Ovary (tissue), 9 donors: Measurements from ENCODE around the gene SNCG. TPM values are rescaled to one million over a fixed set of nuclear protein-coding genes. Genes with fewer than 3 reads are reported as not detected.

ENCODE experiments used
- DNase-seq, 5 donors: peaks; one replicate each; pipeline ENCODE4 v3.0.0-alpha.2; 2019 to 2020
- H3K27ac ChIP-seq, 2 donors: fragments of 200-600 bp; one replicate each; pipeline versions ENCODE4 v1.5.1 to v1.8.0; 2019 to 2022
- H3K27me3 ChIP-seq: fragments of 200-600 bp; one replicate; pipeline ENCODE4 v1.8.0; 2022
- H3K36me3 ChIP-seq: fragments of 200-600 bp; sonication (generic); one replicate; pipeline ENCODE4 v1.5.1; 2019
- H3K4me1 ChIP-seq: one replicate; pipeline ENCODE4 v1.8.1; 2013; ENCODE audit warnings: mild to moderate bottlenecking, moderate library complexity; ENCODE audit not compliant: insufficient read depth
- H3K4me3 ChIP-seq: fragments of 200-600 bp; sonication (generic); one replicate; pipeline ENCODE4 v1.5.1; 2017
- H3K9me3 ChIP-seq, 2 donors: fragments of 200-600 bp in 1 of 2; sonication (generic) in 1 of 2; one replicate each; pipeline versions ENCODE4 v1.5.1 to v1.8.1; 2013 to 2019; ENCODE audit warnings: mild to moderate bottlenecking in 1 of 2, moderate library complexity in 1 of 2
- EP300 ChIP-seq: sonication (generic); formaldehyde crosslinking; IDR thresholded peaks from one replicate; pipeline ENCODE4 v1.6.1; 2017; ENCODE audit warnings: antibody characterized with exemption
- POLR2A ChIP-seq: fragments of 450-650 bp; IDR thresholded peaks from one replicate; pipeline ENCODE4 v1.6.1; 2017; ENCODE audit warnings: antibody characterized with exemption, mild to moderate bottlenecking, moderate library complexity
- WGBS, 3 donors: extraction: QIAGEN DNeasy Blood & Tissue Kit in 1 of 3; methylation state at CpG; one replicate each; pipeline versions ENCODE4 v1.1.5 to v1.1.7; 2013 to 2017; 5-methylcytosine and 5-hydroxymethylcytosine counted together
- intact Hi-C, 4 donors: fragments of 100-400 bp; cut with DNase I; formaldehyde crosslinking; loops; one replicate each; pipeline versions ENCODE4 v1.11.0 to v1.15.1; 2022 to 2023
- polyA plus RNA-seq, 2 donors: library from polyadenylated mRNA; stranded (reverse); fragments of 200-250 nt in 1 of 2; fragments of 350-450 nt in 1 of 2; fragmentation: Illumina TruSeq in 1 of 2; extraction: RNeasy Lipid Tissue Mini Kit (QIAGEN cat#74804) in 1 of 2; gene quantifications; one replicate each; pipeline ENCODE4 v1.2.3, GENCODE V29; 2013 to 2014
- total RNA-seq, 7 donors: library from RNA; depleted of rRNA in 2 of 7; stranded (reverse); fragments of >200 nt in 2 of 7; fragmentation: NEBNext Ultra II Directional in 3 of 7; extraction: Animal tissue kit (Norgen Biotek cat#: 25700) in 3 of 7; gene quantifications; one replicate each; pipeline versions ENCODE4 v1.1.0 to v1.2.4, GENCODE V29; 2016 to 2023
- TF ChIP-seq, protein P1 (sequence below), 3 donors: fragments of 450-650 bp in 2 of 3; fragments of 200-600 bp in 1 of 3; IDR thresholded peaks; one replicate each; pipeline versions ENCODE4 v1.5.1 to v1.8.0; 2016 to 2022; ENCODE audit warnings: antibody characterized with exemption in 3 of 3, mild to moderate bottlenecking in 1 of 3
- donor health status: DM: no; HTN: no; CAD: no; lungs with moderate emphysema.
- donor health status: DM: no; HTN: no; CAD: no.
- donor health status: Bipolar disorder and iron deficiency.
- donor health status: DM: yes; HTN: yes; CAD: no.
- donor health status: DM: no; HTN: no; CAD: no.
- donor health status: DM: yes; HTN: yes; CAD: no.

Gene SNCG
- total and polyA plus RNA-seq, 9 donors, result 13.7 to 76.1 (median 41.9) TPM

DNA sequence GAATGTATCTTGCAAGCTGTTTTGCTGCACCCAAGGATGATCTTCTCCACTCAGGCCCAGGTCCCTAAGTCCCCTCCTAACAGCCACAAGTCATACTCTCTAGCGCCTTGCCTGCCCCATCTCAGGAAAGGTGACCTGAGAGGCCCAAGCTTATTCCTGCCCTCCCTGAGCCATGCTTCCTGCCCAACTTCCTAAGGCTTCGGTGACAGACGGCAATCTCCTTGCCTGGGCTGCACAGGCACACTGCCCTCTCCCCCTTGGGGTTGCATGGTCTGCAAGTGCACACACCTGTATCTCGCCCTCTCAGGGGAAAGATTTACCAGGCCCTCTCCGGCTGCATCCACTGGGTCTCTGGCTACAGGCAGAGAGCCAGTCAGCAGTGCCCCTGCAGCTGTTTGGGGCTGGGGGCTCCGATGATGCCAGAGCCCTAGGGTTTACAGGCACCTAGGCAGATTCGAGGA is 9.1 kb downstream of the SNCG start:
- DNase-seq, result peak in 3 of 5 donors; percentile 36 to 45 (median 44)
- no peaks in the 10 kb centered on the region for H3K36me3 ChIP-seq
- H3K27ac ChIP-seq, result peak overlapping the region; percentile 97 to 99
- intact Hi-C loops, result loop anchor here in 1 of 4 donors (2.0 to 10.0 kb wide), 2 partner anchors 29 to 127 kb away; partner anchors contain the start of genes GLUD1 and SHLD2
- 78 to 89% (median 79%) methylated on average over 7 of the region's 7 CpGs for WGBS, 3 donors
- no peaks in the 10 kb centered on the region for H3K9me3 ChIP-seq
- no peak overlapping the region for H3K4me3 ChIP-seq
- TF ChIP-seq, protein P1, sequence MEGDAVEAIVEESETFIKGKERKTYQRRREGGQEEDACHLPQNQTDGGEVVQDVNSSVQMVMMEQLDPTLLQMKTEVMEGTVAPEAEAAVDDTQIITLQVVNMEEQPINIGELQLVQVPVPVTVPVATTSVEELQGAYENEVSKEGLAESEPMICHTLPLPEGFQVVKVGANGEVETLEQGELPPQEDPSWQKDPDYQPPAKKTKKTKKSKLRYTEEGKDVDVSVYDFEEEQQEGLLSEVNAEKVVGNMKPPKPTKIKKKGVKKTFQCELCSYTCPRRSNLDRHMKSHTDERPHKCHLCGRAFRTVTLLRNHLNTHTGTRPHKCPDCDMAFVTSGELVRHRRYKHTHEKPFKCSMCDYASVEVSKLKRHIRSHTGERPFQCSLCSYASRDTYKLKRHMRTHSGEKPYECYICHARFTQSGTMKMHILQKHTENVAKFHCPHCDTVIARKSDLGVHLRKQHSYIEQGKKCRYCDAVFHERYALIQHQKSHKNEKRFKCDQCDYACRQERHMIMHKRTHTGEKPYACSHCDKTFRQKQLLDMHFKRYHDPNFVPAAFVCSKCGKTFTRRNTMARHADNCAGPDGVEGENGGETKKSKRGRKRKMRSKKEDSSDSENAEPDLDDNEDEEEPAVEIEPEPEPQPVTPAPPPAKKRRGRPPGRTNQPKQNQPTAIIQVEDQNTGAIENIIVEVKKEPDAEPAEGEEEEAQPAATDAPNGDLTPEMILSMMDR (IDR thresholded peaks at IDR 0.05), result no peak
- TF ChIP-seq EP300 (no peak), POLR2A (no peak)
- H3K4me1 ChIP-seq, result peaks cover 21% of the 10 kb centered on the region
- no peaks in the 10 kb centered on the region for H3K27me3 ChIP-seq

DNA sequence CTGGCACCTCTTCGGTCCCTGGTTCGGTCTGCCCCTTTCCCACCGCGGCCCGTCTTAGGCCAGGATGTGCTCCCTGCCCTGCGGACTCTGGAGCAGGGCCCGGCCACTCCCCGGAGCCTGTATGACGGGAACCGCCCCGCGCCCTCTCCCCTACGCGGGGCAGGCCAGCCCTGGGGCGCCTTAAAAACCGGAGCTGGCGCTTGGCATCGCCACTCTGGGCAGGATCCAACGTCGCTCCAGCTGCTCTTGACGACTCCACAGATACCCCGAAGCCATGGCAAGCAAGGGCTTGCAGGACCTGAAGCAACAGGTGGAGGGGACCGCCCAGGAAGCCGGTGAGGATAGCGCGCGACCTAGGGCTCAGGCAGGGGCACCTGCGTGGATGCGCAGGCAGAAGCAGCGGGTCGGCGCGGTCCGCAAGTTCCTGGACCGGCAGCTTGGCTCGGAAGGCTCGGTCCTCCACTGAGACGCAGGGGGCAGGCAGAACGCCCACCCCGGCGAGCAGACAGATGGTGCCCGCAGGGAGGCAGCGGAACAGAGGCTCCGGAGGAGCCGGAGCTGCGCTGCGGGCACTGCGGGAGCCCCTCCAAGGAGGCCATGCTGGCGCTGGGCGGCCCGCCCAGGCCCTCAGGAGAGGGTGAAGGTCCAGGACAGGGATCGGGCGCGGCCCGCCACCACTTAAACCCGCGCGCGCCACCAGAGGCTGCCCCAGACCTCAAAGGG is 10.0 kb downstream of the SNCG start, which contains the start of gene ADIRF:
ADIRF (plus strand) TSS at position 212 of the 723 bp plus-strand sequence; CDS start at position 275, 63 bp downstream.
- H3K9me3 ChIP-seq, result no peaks in the 10 kb centered on the region
- H3K27me3 ChIP-seq, result no peaks in the 10 kb centered on the region
- no peaks in the 10 kb centered on the region for H3K36me3 ChIP-seq
- peak; percentile 70 to 82 (median 78) for DNase-seq
- intact Hi-C loops, result loop anchor here in 1 of 4 donors (10.0 kb wide), 1 partner anchor 126 kb away; the partner anchor contains the start of genes GLUD1 and SHLD2
- WGBS, 3 donors, result 4 to 11% (median 10%) methylated on average over 41 to 59 of the region's 59 CpGs
- peak within 1 kb of the TSS; percentile 71 for H3K4me3 ChIP-seq
- peak within 1 kb of the TSS; percentile 97 to 99 for H3K27ac ChIP-seq
- TF ChIP-seq POLR2A (peak; percentile 15), EP300 (no peak)
- TF ChIP-seq, protein P1 (IDR thresholded peaks at IDR 0.05), result no peak
- peaks cover 21% of the 10 kb centered on the region for H3K4me1 ChIP-seq

DNA sequence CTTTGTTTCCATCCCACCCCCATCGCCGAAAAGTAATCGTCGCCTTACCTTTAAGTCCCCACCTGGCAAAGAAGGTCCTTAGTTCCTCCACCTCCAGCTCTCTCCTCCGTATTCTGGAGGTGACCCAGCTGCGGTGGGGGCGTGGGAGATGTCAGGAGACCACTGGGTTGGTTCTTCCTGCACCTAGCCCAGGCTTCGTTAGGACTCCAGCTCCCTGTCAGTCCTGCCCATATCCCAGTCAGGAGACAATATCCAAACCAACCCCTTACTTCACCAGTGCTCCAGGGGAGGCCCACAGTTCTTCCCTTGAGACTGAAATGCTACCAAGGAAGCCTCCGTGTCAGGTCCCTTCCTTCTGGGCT is 10.6 kb downstream of the SNCG start:
- TF ChIP-seq, protein P1 (IDR thresholded peaks at IDR 0.05), result no peak
- TF ChIP-seq EP300 (no peak), POLR2A (no peak)
- Histone ChIP-seq H3K36me3 (no peaks in the 10 kb centered on the region), H3K27ac (peak overlapping the region; percentile 97 to 99), H3K4me1 (peaks cover 21% of the 10 kb centered on the region), H3K4me3 (peak overlapping the region; percentile 71), H3K27me3 (no peaks in the 10 kb centered on the region), H3K9me3 (no peaks in the 10 kb centered on the region)
- intact Hi-C loops, result loop anchor here in 1 of 4 donors (10.0 kb wide), 1 partner anchor 126 kb away; the partner anchor contains the start of genes GLUD1 and SHLD2
- DNase-seq, result peak in 3 of 5 donors; percentile 59 to 67 (median 60)
- 32 to 36% (median 33%) methylated on average over 9 of the region's 9 CpGs for WGBS, 3 donors

DNA sequence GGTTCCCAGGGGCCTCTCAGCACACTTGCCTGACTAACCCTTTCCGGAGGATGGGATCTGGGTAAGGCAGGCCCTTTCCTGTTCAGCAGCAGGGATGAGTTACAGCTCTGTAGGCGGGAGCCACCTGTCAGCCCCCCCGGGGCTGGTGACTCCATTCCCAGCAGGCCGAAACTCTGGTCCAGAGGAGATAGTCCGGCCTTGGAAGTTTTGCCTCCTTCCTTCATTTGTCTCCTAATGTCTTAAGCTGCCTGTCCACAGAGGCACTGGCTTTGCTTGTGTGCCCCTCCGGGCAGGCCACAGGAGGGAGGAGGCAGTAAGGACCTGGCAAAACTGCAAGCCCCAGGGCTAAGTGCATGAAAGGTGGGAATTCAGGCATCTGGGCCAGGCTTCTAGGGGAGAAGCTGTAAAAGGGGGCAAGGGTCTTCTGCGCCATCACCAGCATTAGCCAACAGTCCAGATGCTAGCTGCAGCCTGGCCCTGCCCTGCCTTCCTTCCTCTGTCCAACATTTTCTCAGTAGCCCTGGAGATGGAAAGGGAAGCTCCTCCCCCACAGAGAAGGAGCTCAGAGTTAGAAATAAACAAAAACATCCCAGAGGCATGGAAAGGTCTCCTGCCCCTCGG is 11.1 kb downstream of the SNCG start:
- DNase-seq, result peak in 3 of 5 donors; percentile 60 to 66 (median 66)

More for the DNA sequence above, 11.1 kb downstream of the SNCG start:
- Histone ChIP-seq H3K27ac (peak overlapping the region; percentile 97 to 99), H3K4me1 (peaks cover 19% of the 10 kb centered on the region), H3K9me3 (no peaks in the 10 kb centered on the region), H3K27me3 (no peaks in the 10 kb centered on the region), H3K36me3 (no peaks in the 10 kb centered on the region), H3K4me3 (peak overlapping the region; percentile 71)
- WGBS, 3 donors, result 25 to 36% (median 28%) methylated on average over 8 of the region's 8 CpGs
- TF ChIP-seq POLR2A (no peak), EP300 (no peak)
- TF ChIP-seq, protein P1 (IDR thresholded peaks at IDR 0.05), result no peak
- intact Hi-C loops, result loop anchor here in 2 of 4 donors (5.0 to 10.0 kb wide), 2 partner anchors 123 to 125 kb away; partner anchors contain the start of genes GLUD1 (in 2 of the 2) and SHLD2 (in 1 of the 2)
